MM.1S (cell line): ENCODE measurements around the gene NAP1L5.
A peak's percentile ranks its signal among the peaks of the same experiment; 100 is the strongest.

Experiments
- DNase-seq: peaks from one replicate; pipeline ENCODE4 v3.0.0-alpha.2; 2015
- H2AFZ ChIP-seq: fragments of 300-600 bp; sonication (generic); 2 replicates; pipeline ENCODE4 v1.6.0; 2016; ENCODE audit warnings: antibody characterized with exemption, low read length
- H3F3A ChIP-seq: fragments of 300-600 bp; sonication (generic); 2 replicates; pipeline ENCODE4 v1.6.1; 2016; ENCODE audit warnings: mild to moderate bottlenecking, antibody characterized with exemption, low read length, moderate library complexity, mixed read lengths; ENCODE audit not compliant: insufficient read depth
- H3K27ac ChIP-seq: fragments of 300-600 bp; sonication (generic); 2 replicates; pipeline ENCODE4 v1.5.1; 2016; ENCODE audit warnings: mild to moderate bottlenecking, low read length
- H3K27me3 ChIP-seq: fragments of 300-600 bp; sonication (generic); replicated peaks from 2 replicates; pipeline ENCODE4 v1.6.0; 2016; ENCODE audit warnings: low read length; ENCODE audit not compliant: insufficient read depth
- H3K36me3 ChIP-seq: fragments of 300-600 bp; sonication (generic); replicated peaks from 2 replicates; pipeline ENCODE4 v1.6.1; 2016; ENCODE audit warnings: mild to moderate bottlenecking, low read length, mixed read lengths; ENCODE audit not compliant: insufficient read depth
- H3K4me1 ChIP-seq: fragments of 300-600 bp; sonication (generic); 2 replicates; pipeline ENCODE4 v1.6.1; 2016; ENCODE audit warnings: low read length, mixed read lengths
- H3K4me2 ChIP-seq: fragments of 300-600 bp; sonication (generic); 2 replicates; pipeline ENCODE4 v1.6.0; 2016; ENCODE audit warnings: low read depth, low read length
- H3K4me3 ChIP-seq: fragments of 300-600 bp; sonication (generic); 2 replicates; pipeline ENCODE4 v1.5.1; 2016; ENCODE audit warnings: low read length, mixed read lengths
- H3K79me2 ChIP-seq: fragments of 300-600 bp; sonication (generic); 2 replicates; pipeline ENCODE4 v1.6.1; 2016; ENCODE audit warnings: mixed run types, low read length, mixed read lengths
- H3K9ac ChIP-seq: fragments of 300-600 bp; sonication (generic); 2 replicates; pipeline ENCODE4 v1.6.1; 2016; ENCODE audit warnings: low read length, mixed read lengths
- H3K9me2 ChIP-seq: fragments of 300-600 bp; sonication (generic); replicated peaks from 2 replicates; pipeline ENCODE4 v1.6.1; 2016; ENCODE audit warnings: mild to moderate bottlenecking, low read length, mixed read lengths; ENCODE audit not compliant: insufficient read depth
- H3K9me3 ChIP-seq: fragments of 300-600 bp; sonication (generic); replicated peaks from 2 replicates; pipeline ENCODE4 v1.6.1; 2016; ENCODE audit warnings: mild to moderate bottlenecking, low read length, mixed read lengths; ENCODE audit not compliant: insufficient read depth
- H4K20me1 ChIP-seq: fragments of 300-600 bp; sonication (generic); 2 replicates; pipeline ENCODE4 v1.6.1; 2016; ENCODE audit warnings: mild to moderate bottlenecking, low read length, moderate library complexity, mixed read lengths; ENCODE audit not compliant: insufficient read depth
- CTCF ChIP-seq: fragments of 300-600 bp; sonication (generic); IDR thresholded peaks from 2 replicates; pipeline ENCODE4 v1.5.1; 2016; ENCODE audit warnings: antibody characterized with exemption, low read length, mixed read lengths
- EZH2 ChIP-seq: fragments of 300-600 bp; sonication (generic); optimal IDR thresholded peaks from 2 replicates; pipeline ENCODE3; 2017; ENCODE audit warnings: low read depth, mild to moderate bottlenecking, antibody characterized with exemption, low read length, mixed read lengths
- EZH2phosphoT487 ChIP-seq: fragments of 300-600 bp; sonication (generic); IDR thresholded peaks from 2 replicates; pipeline ENCODE4 v1.6.1; 2018; ENCODE audit warnings: antibody characterized with exemption, low read length

The NAP1L5 gene

DNA sequence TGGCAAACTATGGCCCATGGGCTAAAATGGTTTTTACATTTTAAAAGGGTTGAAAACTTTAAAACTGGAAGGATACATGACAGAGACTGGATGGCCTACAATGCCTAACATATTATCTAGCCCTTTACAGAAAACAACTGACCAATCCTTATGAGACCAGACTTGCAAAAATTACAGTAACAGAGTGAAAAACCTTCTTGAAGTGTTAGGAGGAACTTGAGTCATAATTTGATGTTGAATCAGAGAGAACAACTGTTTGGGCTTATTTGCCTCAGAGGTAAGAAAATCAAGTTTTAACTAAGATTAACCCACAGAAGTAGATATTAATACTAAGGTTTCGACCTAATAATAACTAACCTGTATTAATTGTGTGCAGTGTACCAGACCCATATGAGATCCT lies 12.4 kb upstream of the NAP1L5 start:
- Histone ChIP-seq H3K9me3 (no peaks in the 10 kb centered on the region), H3F3A (no peaks in the 10 kb centered on the region), H3K79me2 (no peaks in the 10 kb centered on the region), H3K27ac (no peak overlapping the region), H3K36me3 (no peaks in the 10 kb centered on the region), H4K20me1 (no peaks in the 10 kb centered on the region), H3K4me2 (no peak overlapping the region), H3K27me3 (no peaks in the 10 kb centered on the region), H3K9me2 (no peaks in the 10 kb centered on the region), H3K9ac (no peak overlapping the region), H3K4me3 (no peak overlapping the region), H2AFZ (no peak overlapping the region), H3K4me1 (no peaks in the 10 kb centered on the region)
- no peak for DNase-seq
- TF ChIP-seq EZH2phosphoT487 (no peak), EZH2 (no peak), CTCF (no peak)

GRCh38 chr4:88706574-88706973 lies 8.9 kb upstream of the NAP1L5 start:
- Histone ChIP-seq H3K36me3 (no peaks in the 10 kb centered on the region), H3K4me1 (no peaks in the 10 kb centered on the region), H3K79me2 (no peaks in the 10 kb centered on the region), H3K4me2 (no peak overlapping the region), H3K4me3 (no peak overlapping the region), H3K9me3 (no peaks in the 10 kb centered on the region), H3K9ac (no peak overlapping the region), H4K20me1 (no peaks in the 10 kb centered on the region), H3F3A (no peaks in the 10 kb centered on the region), H3K27ac (no peak overlapping the region), H3K9me2 (no peaks in the 10 kb centered on the region), H2AFZ (no peak overlapping the region), H3K27me3 (no peaks in the 10 kb centered on the region)
- no peak for DNase-seq
- TF ChIP-seq EZH2 (no peak), CTCF (peak; percentile 9; the same call in 1 of the 2 replicates)

DNA sequence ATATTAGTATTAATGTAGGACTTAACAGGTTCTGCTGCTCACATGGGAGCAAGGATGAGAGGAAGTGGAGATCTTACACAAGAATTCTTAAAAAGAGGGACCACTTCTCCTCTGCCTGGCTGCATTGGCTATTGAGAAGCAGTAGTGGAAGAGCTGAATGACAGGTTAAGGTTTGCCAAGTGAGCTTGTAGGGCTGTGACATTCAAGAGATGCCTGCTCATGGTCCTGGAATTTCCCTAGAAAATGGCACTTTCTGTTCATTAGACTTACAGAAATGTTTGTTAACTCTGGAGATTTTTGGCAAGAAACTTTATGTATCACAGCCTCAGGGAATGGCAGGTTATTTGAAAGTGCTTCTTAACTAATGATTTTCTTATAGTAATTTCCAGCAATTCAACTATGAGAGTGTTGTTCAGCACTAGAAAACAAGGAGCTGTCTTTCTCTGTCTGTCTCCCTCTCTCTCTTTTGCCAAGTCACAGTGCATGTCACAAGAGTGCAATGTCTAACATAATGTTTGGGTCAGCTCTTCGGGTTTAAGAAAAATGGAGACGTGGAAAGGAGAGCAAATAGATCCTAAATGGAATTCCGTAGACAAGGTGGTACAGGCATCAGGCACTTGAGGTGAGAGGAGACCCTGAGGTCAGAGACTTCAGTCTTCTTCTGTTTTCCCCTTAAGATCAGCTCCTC lies 8.3 kb upstream of the NAP1L5 start:
- no peak for TF ChIP-seq CTCF
- no peak for TF ChIP-seq EZH2phosphoT487
- TF ChIP-seq EZH2, result no peak
- Histone ChIP-seq H3K4me3 (no peak overlapping the region), H3K27ac (no peak overlapping the region), H3F3A (no peaks in the 10 kb centered on the region), H3K4me1 (no peaks in the 10 kb centered on the region), H2AFZ (no peak overlapping the region), H3K4me2 (no peak overlapping the region), H3K9me2 (no peaks in the 10 kb centered on the region), H3K79me2 (no peaks in the 10 kb centered on the region), H3K36me3 (no peaks in the 10 kb centered on the region), H3K9me3 (no peaks in the 10 kb centered on the region), H3K27me3 (no peaks in the 10 kb centered on the region), H4K20me1 (no peaks in the 10 kb centered on the region), H3K9ac (no peak overlapping the region)
- no peak for DNase-seq
